Activated CD8-positive, alpha-beta memory T cell treated with anti-CD3 and anti-CD28 coated beads, Interleukin-2, amount 50 U/mL, for 48 hours (primary cell): Measurements from ENCODE around the gene ATP6V1A.
"Not testable (repeated sequence)": the region's sequence is repeated elsewhere in the genome, so short reads cannot be mapped to it uniquely, and the experiment has no call there.

Experiments used
- DNase-seq: peaks from one replicate; pipeline ENCODE4 v3.0.0-alpha.2; 2020

ATP6V1A gene

GRCh38 chr3:113829576-113830354 is 82.9 kb downstream of the ATP6V1A start:
- DNase-seq: no peak

- DNase-seq: no peak
Observed at GRCh38 chr3:113831103-113831355, 84.2 kb downstream of the ATP6V1A start.

- no peak for DNase-seq
Observed at GRCh38 chr3:113832477-113833164, 85.8 kb downstream of the ATP6V1A start.

- DNase-seq: no peak
Observed at GRCh38 chr3:113834983-113835382, 88.1 kb downstream of the ATP6V1A start.

GRCh38 chr3:113838631-113839209 is 91.9 kb downstream of the ATP6V1A start, which contains the start of gene GRAMD1C:
TSS of gene GRAMD1C (plus strand) at chr3:113838788. CDS start at chr3:113838910, 122 bp downstream.
- DNase-seq: peak; percentile 92

GRCh38 chr3:113839551-113839950 is 92.7 kb downstream of the ATP6V1A start:
- DNase-seq: no peak

GRCh38 chr3:113844622-113845222 is 97.9 kb downstream of the ATP6V1A start:
- DNase-seq: no peak

- DNase-seq: no peak
Observed at GRCh38 chr3:113847247-113847646, 100.4 kb downstream of the ATP6V1A start.

GRCh38 chr3:113847664-113848461 is 101.0 kb downstream of the ATP6V1A start:
- DNase-seq: no peak

- DNase-seq: not testable (repeated sequence)
Observed at GRCh38 chr3:113849071-113849470, 102.2 kb downstream of the ATP6V1A start.

GRCh38 chr3:113849841-113850240 is 103.0 kb downstream of the ATP6V1A start:
- not testable (repeated sequence) for DNase-seq

- DNase-seq: not testable (repeated sequence)
Observed at GRCh38 chr3:113850391-113850790, 103.6 kb downstream of the ATP6V1A start.

- no peak for DNase-seq
Observed at GRCh38 chr3:113852506-113852905, 105.7 kb downstream of the ATP6V1A start.
